DMS 273 (cell line): ENCODE data around the gene CDHR2.

ENCODE experiments used
- DNase-seq: peaks from one replicate; lab custom pipeline; 2025; ENCODE audit not compliant: unreplicated experiment; lab: John Stamatoyannopoulos, UW

Gene CDHR2

DNA sequence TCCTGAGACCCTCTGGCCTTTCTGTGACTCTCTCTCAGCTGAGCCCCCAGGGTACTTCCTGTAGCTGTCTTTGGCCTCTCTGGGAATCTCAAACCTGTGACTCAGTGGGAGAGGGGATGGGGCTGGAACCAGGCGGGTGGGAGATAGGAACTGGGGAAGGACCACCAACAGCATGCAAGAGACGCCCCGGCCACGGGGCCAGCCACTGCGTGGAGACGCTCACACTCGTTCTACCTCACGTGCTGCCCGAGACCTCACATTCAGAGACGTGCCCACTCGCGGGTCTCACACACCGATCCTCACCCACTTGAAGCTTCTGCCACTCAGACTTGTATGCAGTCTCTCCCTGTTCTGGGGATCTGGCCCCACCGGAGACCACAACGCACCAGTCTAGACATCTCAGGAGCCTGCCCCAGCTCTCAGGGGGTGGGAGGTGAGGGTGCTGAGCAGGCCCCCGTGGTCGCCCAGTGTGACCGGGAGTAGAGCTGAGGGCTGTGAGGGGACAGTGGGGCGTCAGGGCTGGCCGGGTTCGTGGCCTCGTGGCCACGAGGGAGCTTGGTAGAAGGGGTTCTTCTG, 47.0 kb downstream of the CDHR2 start:
- DNase-seq, result no peak

DNA sequence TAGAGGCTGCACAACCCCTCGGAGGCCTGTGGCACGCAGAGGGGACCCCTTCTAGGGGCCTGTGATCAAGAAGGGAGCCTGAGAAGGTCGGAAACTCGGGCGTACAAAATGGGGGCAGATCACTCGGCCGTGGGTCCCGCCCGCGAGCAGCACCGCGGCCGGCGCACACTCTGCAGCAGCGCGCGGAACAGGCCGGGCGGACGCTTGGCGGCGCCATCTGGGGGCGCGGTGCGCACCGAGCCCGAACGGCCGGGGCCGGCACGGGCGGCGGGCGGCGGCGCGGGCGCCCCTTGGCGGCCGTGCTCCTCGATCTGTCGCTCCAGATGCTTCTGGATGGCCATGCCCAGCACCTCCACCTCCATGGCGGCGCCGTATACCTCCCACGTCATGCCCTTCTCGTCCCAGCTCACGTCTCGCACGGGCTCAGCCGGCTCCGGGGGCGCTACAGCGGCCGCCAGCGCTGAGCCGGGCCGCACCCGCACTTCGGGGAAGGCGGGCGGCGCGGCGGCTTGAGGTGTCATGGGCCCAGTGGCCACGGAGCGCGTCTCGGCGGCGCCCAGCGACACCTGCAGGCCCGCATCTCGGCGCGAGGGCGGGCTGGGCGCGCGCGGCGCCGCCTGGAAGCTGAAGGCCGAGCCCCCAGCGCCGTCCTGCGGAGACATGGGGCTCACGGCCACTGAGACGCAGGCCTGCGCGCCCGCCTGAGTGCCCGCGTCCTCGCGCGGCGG, 47.7 kb downstream of the CDHR2 start:
- DNase-seq, result no peak

DNA sequence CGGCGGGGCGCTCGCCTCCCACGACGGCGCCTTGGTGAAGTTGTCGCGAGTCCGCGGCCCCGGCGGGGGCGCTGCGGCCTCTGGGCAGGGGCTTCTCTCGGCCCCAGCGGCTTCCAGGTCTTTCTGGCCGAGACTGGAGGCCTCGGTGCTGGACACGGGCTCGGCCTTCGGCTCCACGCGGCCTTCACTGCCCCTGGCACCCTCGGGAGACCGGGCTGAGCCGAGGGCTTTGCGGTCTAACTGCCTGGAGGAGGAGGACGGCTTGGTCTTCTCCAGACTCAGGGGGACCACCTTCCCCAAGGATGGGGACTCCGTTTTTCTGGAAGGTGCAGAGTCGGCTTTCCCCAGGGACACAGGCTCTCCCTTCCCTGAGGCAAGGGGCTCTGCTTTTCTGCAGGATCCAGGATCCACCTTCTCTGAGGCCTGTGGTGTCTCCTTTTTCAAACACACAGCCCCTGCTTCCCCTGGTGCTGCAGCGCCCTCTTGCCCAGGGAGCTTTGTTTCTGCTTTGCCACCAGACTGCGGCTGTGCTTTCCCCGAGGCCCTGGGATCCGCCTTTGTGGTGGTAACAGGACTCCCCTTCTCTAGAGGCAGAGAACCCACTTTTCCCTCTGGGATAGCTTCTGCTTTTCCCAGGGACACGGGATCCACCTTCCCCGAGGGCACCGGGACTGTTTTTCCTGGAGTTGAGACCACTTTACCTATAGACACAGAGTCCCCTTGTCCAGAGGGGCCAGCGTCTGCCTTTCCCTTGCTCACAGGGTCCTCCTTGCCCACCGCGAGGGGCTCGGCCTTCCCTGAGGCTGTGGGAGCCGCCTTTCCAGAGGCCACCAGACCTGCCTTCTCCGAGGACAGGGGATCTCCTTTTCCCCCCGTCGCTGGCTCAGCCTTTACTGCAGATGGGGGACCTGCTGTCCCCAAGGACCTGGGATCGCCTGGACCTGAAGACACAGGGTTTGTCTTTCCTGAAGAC, 48.6 kb downstream of the CDHR2 start:
- DNase-seq, result no peak

DNA sequence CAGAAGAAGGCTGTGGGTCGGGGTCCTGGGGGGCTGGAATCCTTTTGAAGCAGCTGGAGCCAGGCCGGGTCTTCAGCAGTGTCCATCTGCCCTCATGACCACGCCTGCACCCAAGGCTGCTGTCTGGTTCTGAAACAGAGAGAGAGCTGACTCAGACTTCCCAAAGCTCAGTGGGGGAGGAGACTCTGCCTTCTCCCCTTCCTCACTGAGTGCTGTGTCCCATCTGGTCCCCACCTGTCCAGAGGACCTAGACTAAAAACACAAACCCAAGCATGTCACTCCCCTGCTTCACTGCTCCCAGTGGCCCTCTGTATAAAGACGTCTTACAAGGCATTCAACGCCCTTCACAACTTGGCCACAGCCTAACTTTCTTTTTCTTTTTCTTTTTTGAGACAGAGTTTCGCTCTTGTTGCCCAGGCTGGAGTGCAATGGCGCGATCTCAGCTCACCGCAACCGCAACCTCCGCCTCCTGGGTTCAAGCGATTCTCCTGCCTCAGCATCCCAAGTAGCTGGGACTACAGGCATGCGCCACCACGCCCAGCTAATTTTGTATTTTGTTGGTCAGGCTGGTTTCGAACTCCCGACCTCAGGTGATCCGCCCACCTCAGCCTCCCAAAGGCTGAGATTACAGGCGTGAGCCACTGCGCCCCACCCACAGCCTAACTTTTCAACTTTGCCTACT, 50.7 kb downstream of the CDHR2 start:
- DNase-seq, result peak; percentile 63

DNA sequence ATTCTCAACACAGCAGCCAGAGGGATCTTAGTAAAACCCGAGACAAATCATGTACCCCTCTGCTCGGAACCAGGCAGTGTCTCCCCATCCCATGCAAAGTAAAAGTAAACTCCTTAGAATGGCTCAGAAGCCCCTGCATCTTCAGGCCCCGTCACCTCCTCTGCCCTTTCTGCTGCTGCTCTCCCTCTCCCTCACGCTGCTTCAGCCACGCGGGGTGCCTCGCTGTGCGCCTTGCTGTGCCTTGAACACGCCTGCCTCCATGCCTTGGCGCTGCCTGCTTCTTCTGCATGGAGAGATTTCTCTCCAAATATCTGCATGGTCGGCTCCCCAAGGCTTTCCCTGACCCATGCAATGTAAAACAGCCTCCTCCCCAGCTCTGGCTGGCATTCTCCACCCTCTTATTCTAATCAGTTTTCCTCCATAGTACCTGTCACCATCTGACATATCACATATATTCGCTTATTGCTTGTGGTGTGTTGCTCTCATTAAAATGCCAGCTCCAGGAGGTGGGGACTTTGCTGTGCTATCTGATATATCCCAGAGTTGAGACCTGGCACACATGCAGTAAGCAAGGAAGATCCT, 52.9 kb downstream of the CDHR2 start:
- peak; percentile 78 for DNase-seq

DNA sequence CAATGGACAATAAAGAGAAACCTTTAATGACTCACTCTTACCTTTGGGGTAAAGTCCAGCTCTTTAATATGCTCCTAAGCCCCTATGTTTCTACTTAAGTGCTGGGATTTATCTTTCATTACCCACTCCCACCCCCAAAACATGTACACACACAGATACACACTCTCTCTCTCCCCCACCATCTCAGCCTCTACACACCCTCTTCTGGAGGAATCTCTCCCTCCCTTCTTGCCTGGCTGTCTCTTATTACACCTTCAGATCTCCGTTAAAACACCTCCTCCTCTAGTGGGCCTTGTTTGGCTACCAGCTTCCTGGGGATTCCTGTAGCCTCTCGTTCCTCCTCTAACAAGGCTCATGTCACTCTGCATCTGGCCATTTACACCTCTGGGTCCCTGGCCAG, 53.9 kb downstream of the CDHR2 start:
- DNase-seq, result no peak

DNA sequence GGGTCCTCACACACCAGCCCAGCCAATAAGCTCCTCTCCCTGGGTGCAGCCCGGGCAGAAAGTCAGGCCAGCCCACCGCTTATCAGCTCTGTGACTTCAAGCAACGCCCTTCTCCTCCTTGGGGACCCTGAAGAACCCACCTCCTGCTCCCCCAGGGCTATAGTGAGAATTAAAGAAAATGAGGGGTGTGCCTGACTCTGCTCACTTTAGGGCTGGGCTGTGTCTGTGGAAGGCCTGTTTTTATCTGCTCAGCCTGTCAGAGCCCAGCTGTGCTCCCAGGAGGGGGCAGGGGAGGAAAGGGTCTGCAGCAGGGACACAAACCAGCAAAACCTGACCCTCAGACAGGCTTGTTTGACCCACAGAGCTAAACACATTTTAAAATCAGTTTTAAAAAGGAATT, 56.9 kb downstream of the CDHR2 start:
- DNase-seq, result peak; percentile 43

DNA sequence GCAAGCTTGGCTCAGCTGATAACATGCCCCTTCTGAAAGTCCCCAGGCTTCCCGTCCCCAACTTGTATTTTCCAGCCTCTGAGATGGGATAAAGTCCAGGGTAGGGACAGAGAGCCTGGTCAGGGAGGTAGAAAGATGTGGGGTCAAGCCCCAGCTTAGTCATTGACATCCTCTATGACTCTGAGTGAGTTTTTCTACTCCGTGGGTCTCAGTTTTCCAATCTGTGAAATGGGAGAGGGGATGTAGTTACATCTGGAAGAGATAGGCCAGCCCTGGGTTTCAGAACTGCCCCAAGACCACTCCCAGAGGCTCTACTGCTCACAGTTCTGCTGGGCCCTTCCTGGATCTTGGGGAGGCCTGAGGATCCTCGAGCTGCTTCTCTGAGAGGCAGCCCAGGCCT, 57.7 kb downstream of the CDHR2 start:
- no peak for DNase-seq

DNA sequence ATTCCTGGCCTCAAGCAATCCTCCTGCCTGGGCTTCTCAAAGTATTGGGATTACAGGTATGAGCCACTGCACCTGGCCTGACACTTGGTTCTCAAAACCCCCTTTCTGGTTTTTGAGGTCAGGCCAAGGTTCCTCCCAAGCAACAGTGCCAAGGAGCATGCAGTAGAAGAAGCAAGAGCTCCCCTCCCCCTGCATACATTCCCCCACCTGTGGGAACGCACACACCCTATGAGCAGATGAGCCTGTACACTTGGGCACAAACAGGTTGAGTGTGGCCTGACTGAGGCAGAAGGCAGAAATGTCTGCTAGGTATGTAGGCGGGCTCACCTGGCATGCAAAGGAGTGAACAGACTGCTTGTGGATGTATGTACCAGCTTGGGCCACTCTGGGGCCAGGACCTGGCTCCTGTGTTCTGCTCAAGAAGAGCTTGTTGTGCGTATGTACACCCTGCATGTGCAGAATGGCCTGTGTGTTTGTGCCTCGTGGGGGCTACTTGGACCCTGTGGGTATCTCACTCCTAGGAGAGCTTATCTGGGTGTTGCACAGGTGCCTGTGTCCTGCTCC, 59.1 kb downstream of the CDHR2 start:
- no peak for DNase-seq

DNA sequence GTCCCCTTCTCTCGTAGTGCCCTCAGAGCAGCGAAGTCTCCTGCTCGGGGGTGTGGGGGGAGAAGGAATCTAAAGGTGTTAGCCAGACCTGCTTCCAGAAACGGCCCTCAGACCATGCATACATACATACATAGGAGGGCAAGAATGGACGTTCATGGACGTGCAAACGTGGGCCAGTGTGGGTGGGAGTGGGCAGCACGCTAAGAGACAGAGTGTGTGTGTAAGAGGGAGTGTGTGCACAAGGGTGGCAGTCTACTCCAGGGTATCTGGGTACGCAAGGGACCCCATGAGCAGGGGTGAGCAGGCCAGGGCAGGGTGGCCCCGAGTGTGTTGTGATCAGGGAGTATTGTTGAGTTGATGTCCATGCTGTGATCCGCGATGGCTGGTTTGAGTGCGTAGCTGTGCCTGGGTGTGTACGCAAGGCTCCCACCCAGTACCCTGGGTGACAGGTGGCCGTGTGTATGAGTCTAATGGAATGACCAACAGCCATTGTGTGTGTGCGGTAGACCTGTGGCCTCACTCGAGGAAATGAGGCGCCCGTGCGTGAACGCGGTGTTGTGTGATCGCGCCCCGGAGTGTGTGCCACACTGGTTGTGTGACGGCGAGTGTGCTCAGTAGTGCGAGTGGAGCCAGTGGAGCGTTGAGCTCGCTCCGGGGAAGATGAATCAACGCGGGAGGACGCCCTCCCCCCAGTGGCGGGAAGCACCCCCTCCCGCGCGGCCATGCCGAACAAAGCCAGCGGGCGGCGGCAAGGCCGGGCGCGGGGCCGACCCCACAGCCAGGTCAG, 60.0 kb downstream of the CDHR2 start:
- DNase-seq, result peak; percentile 71

DNA sequence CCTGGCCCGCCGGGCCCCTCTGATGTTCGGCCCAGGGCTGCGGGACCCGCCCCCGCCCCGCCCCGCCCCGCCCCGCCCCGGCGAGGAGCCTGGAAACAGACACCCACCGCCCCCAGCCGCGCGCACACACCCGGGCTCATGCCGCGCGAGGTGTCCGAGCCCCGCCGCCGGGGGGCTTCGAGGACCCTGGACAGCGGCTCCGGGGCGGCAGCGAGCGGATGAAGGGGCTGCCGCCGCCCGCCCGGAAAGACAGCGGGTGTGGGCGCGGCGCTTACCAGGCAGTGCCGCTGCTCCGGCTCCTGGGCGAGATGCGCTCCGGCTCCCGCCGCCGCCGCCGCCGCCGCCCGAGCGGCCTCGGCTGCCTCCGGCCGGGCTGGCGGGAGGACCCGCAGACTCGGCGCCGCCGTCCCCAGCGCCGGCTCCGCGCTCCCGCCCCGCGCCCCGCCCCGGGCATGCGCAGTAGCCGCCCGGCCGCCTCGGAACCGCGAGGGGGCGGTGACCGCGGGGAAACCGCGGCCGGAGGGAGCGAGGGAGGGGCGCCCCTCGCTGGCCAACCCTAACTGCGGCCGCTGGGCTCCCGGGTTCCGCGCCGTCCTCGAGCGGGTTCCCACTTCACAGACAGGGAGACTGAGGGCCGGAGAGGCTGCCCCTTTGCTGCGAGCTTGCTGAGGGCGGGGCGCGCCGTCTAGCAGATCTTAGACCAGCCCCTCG, 60.7 kb downstream of the CDHR2 start, which contains the start of gene GPRIN1:
Gene GPRIN1 (minus strand): TSS at position 433 of the 711 bp plus-strand sequence. CDS start 10,322 bp downstream, outside the sequence.
- peak; percentile 90 for DNase-seq

DNA sequence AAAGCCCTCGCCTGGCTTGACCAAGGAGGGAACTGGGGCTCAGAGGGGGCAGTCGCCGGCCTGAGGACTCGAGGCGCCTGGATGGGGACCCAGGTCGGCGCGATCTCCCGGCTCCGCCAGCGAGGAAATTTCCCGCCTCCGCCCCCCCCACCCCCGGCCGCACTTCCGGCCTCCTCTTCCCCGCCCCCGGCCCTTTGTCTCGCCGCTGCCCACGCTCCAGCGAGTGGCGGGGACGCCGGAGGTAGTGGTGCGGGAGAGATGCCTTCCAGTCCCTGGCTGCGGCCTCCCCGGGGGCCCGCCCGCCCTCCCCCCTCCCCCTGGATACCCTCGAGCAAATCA, 61.3 kb downstream of the CDHR2 start:
- peak; percentile 67 for DNase-seq

DNA sequence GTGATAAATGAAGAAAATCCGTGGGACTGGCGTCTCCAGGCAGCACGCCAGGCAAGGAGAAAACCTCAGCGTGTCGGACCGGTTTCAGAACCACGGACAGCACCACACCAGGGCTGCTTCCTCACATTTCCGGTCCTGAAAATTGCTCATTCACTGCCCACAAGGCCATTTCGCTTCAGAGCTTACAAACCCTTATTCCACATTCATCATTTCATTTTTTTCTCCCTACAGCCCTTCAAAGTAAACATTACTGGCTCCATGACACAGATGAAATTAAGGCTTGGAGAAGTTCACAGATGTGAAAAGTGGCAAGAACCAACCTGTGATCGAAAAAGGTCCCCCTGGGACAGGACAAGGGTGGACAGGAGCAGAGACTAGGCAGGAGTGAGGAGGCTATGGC, 62.3 kb downstream of the CDHR2 start:
- peak; percentile 55 for DNase-seq

DNA sequence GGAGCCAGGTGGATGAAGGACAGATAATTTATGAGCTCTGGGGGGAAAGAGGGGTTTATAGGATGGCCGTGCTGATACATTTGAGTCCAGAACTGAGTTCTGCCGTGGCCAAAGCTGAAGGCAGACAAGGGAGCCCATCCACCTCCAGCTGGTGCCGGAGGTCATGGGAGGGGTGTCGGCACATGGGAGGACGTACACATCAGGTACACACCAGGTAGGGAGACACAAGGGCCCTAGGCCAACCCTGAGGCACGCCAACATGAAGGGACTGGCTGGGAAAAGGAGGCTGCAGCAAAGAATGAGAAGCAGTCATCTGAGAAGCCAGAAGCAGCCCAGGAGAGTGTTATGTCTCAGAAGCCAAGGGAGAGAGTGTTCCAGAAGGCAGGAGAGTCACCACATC, 62.9 kb downstream of the CDHR2 start:
- no peak for DNase-seq

DNA sequence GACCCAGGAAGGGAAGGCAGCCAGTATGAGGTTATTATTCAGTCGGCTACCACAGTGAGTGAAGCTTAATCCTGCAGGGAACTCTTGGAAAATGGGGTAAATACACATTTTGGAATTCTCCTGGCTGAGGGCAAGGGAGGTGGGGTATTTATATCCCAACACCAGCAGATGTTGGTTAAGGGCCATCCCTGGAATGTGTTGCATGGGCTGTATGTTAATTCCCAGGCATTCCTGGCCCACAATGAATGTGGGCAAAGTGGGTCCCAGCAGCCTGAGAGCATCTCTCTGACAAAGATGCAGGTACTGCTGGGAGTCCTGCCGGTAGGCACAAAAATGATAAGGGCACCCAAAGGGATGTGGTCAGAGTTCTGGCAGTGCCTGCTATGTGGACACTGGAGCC, 63.7 kb downstream of the CDHR2 start:
- DNase-seq, result no peak

DNA sequence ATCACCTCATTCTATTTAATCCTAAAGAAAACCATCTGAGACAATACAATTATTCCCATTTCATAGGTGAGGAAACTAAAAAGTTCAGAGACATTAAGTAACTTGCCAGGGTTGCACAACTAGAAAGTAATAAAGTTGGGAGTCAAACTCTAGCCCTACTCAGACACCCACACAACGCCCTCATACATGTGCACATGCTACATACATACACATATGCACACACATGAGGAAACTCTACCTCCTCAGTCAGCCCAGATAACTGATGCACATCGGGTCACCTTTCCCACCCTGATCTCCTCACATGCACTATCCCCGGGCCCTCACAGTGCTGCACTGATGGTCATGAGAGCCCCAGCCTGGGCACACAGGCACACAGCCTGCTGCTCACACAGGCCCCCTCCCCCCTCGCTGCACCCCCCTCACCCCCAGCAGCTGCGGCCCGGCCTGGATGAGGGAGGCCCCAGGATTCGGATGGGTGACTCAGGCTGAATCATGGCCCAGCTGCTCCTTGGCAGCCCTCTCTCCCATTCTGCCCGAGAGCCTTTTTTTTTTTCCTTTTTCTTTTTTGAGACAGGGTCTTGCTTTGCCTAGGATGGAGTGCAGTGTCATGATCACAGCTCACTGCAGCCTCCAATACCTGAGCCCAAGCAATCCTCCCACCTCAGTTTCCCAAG, 65.8 kb downstream of the CDHR2 start:
- DNase-seq, result peak; percentile 79

DNA sequence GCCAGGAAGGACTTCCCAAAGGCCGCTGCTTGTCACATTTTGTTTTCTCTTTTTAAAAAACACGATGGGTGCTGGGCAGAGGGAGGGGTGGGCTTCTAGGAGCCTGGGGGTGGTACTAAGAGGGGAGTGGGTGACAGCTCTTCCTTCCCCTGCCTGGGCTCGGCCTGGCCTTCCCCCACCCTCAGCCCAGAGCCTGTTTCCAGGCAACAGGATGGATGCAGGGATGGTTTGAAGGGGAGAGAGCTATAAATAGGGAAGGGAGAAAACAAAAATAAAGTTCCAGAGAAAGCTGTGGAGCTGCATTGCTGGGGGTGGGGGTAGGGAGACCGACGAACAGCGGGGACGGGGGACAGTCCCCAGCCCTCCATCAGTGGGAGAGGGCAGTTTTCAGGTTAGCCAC, 67.4 kb downstream of the CDHR2 start:
- no peak for DNase-seq

DNA sequence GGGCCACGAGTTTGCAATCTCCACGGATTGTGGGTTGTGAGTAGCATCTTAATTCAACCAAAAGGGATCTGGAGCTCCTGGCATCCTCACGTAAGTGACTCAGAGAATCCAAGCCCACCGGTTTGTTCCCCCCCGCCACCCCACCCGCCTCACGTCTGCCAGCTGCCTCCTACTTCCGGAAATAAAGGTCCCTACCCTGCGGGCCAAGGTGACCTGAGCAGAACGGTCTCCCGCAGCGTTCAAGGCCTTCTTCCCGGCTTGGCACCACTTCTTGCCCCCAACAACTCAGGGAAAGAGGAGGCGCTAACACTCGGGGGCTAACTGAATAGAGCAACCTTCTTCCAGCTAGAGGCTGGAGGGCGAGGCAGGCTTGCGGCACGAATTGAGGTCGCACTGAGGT, 69.6 kb downstream of the CDHR2 start:
- DNase-seq, result no peak

DNA sequence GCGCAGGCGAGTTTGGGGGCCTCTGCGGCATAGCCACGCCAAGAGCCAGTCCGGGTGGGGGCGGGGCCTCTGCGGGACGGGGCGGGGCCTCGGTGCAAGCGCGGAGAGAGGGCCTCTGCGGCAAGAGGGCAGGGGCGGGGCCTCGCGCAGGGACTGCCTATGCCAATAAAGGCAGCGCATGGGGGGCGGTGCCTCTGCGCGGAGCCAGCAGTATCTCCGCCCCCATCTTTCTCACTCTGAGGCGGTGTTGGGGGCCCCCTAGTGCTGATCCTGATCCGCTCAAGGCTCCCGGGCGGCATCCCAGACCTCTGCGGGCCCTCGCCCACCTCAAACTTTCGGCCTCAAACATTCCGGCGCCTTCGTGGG, 70.0 kb downstream of the CDHR2 start:
- peak; percentile 65 for DNase-seq
